SK-N-SH treated with all-trans-retinoic acid at 6 μM for 48 hours (cell line): ENCODE data around the gene HOXC9.

Source experiments
- ATAC-seq: fragments of 200-7000 bp; cut with Tn5 transposase; 3 replicates; pipeline ENCODE4 v1.9.1; 2020; ENCODE audit warnings: mild to moderate bottlenecking, moderate library complexity
- ARNTL ChIP-seq: fragments of 450-650 bp; formaldehyde crosslinking; IDR thresholded peaks from 2 replicates; pipeline ENCODE4 v1.5.0; 2020; ENCODE audit warnings: low read depth, mild to moderate bottlenecking, moderate library complexity, borderline replicate concordance
- BACH2 ChIP-seq: fragments of 250-450 bp; sonication (Bioruptor Pico); IDR thresholded peaks from 2 replicates; pipeline ENCODE4 v1.9.0; 2021; ENCODE audit warnings: mild to moderate bottlenecking, borderline replicate concordance
- GLIS3 ChIP-seq: fragments of 250-450 bp; sonication (Bioruptor Pico); IDR thresholded peaks from 2 replicates; pipeline ENCODE4 v1.5.0; 2020; ENCODE audit warnings: mild to moderate bottlenecking, moderate library complexity
- OSR1 ChIP-seq: fragments of 250-450 bp; sonication (Bioruptor Pico); IDR thresholded peaks from 2 replicates; pipeline ENCODE4 v1.8.0; 2022; ENCODE audit warnings: moderate library complexity, mild to moderate bottlenecking, inconsistent platforms
- PPARA ChIP-seq: fragments of 250-450 bp; sonication (Bioruptor Pico); IDR thresholded peaks from 2 replicates; pipeline ENCODE4 v1.5.0; 2020; ENCODE audit warnings: mild to moderate bottlenecking, borderline replicate concordance
- RARB ChIP-seq: fragments of 250-450 bp; sonication (Bioruptor Pico); IDR thresholded peaks from 2 replicates; pipeline ENCODE4 v1.8.0; 2021; ENCODE audit warnings: mild to moderate bottlenecking, moderate library complexity
- SNAI2 ChIP-seq: fragments of 250-450 bp; sonication (Bioruptor Pico); IDR thresholded peaks from 2 replicates; pipeline ENCODE4 v1.5.0; 2020; ENCODE audit warnings: mild to moderate bottlenecking, moderate library complexity
- TCF4 ChIP-seq: fragments of 250-450 bp; sonication (Bioruptor Pico); IDR thresholded peaks from 2 replicates; pipeline ENCODE4 v1.8.0; 2021; ENCODE audit warnings: mild to moderate bottlenecking, moderate library complexity, borderline replicate concordance
- TOX ChIP-seq: fragments of 250-450 bp; sonication (Bioruptor Pico); IDR thresholded peaks from 2 replicates; pipeline ENCODE4 v1.8.0; 2021; ENCODE audit warnings: mild to moderate bottlenecking, moderate library complexity, borderline replicate concordance
- ZC3H10 ChIP-seq: fragments of 250-450 bp; sonication (Bioruptor Pico); IDR thresholded peaks from 2 replicates; pipeline ENCODE4 v1.5.1; 2021; ENCODE audit warnings: mild to moderate bottlenecking, moderate library complexity
- ZFP30 ChIP-seq: fragments of 450-650 bp; formaldehyde crosslinking; IDR thresholded peaks from 2 replicates; pipeline ENCODE4 v1.5.0; 2022; ENCODE audit warnings: mild to moderate bottlenecking, moderate library complexity
- ZNF70 ChIP-seq: fragments of 450-650 bp; formaldehyde crosslinking; IDR thresholded peaks from 2 replicates; pipeline ENCODE4 v1.5.0; 2020; ENCODE audit warnings: mild to moderate bottlenecking, moderate library complexity
- TF ChIP-seq, protein P1 (sequence below): fragments of 250-450 bp; sonication (Bioruptor Pico); IDR thresholded peaks from 2 replicates; pipeline ENCODE4 v1.8.0; 2021; ENCODE audit warnings: low read depth, mild to moderate bottlenecking, moderate library complexity, borderline replicate concordance
- TF ChIP-seq, protein P2 (sequence below): fragments of 250-450 bp; sonication (Bioruptor Pico); IDR thresholded peaks from 2 replicates; pipeline ENCODE4 v1.5.0; 2020; ENCODE audit warnings: mild to moderate bottlenecking, moderate library complexity
- TF ChIP-seq, protein P3 (sequence below): fragments of 250-450 bp; sonication (Bioruptor Pico); IDR thresholded peaks from 2 replicates; pipeline ENCODE4 v1.5.1; 2020; ENCODE audit warnings: low read depth, mild to moderate bottlenecking, moderate library complexity
- TF ChIP-seq, protein P4 (sequence below): fragments of 250-450 bp; sonication (Bioruptor Pico); IDR thresholded peaks from 2 replicates; pipeline ENCODE4 v1.8.0; 2020; ENCODE audit warnings: mild to moderate bottlenecking, moderate library complexity, borderline replicate concordance
- TF ChIP-seq, protein P5 (sequence below): fragments of 250-450 bp; sonication (Bioruptor Pico); IDR thresholded peaks from 2 replicates; pipeline ENCODE4 v1.5.1; 2021; ENCODE audit warnings: mild to moderate bottlenecking, moderate library complexity

HOXC9 gene

DNA sequence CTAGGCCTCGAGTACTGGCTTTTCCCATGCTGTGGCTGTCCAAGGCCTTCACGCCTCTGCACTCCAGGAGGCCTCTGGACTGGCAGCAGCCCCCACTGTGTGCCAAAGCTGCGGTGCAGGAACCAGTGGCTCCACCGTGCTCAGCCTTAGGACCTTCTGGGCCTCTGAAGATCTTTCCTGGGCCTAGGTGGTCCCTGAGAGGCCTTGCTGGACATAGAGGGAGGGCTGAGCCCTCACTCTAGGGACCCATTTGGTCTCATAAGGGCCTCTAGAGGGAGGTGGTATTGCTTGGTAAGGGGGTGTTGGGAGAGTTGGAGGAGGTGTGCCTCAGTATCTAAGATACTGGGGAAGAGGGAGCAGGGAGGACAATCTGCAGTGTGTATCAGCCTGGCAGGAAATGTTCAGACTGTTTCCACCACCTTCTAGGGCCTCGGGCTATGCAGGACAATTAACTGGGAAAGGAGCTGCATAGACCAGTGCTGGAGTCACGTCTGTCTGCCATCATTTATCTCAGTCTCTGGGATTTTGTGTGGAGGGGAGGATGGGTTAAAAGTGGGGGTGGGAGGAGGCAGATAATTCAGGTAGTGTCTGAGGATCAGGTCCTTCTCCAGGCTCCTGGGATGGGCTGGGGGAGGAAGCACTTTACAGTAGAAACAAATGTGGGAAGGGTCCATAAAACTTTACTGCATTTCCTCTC lies 35.8 kb downstream of the HOXC9 start:
- ATAC-seq: no peak
- TF ChIP-seq, protein P1, sequence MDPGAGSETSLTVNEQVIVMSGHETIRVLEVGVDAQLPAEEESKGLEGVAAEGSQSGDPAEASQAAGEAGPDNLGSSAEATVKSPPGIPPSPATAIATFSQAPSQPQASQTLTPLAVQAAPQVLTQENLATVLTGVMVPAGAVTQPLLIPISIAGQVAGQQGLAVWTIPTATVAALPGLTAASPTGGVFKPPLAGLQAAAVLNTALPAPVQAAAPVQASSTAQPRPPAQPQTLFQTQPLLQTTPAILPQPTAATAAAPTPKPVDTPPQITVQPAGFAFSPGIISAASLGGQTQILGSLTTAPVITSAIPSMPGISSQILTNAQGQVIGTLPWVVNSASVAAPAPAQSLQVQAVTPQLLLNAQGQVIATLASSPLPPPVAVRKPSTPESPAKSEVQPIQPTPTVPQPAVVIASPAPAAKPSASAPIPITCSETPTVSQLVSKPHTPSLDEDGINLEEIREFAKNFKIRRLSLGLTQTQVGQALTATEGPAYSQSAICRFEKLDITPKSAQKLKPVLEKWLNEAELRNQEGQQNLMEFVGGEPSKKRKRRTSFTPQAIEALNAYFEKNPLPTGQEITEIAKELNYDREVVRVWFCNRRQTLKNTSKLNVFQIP (CRISPR knock-in tag): no peak

DNA sequence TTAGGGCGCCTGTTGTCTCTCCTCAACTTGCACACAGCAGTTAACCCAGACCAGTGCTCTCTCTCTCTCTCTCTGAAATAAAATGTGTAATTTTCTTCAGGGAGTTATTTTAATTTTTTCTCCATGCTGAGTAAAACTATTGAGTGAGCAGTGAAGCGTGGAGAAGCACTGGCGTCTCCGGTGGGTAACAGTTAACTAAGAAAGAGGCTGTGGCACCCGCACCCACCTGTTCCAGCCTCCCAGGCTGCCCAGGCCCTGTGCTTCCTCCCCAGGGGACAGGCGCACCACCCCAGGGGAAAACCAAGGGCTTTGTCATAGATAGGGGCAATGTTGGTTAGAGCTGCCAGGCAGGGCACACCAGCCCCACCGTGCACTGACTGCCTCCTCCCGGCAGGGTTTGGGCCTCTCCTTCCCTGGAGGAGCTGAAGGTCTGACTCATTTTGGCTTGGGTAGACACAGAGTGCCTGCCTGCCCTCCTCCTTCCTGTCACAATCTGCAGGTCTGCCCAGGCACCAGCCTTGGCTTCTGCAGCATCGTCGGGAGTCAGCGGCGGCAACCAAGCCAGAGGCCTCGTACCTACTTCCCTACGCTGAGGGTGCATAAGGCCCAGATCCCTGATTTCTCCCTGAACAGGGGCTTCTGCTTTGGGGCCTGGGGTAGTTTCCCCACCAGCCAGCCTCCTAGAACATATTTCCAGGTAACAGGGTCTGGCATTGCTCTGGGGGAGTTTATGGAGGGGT lies 36.8 kb downstream of the HOXC9 start:
- no peak for TF ChIP-seq ZFP30
- TF ChIP-seq PPARA (CRISPR knock-in tag): no peak
- no peak for TF ChIP-seq ZC3H10
- no peak for TF ChIP-seq ZNF70
- no peak for TF ChIP-seq ARNTL (CRISPR knock-in tag)
- TF ChIP-seq TOX: no peak
- TF ChIP-seq, protein P2, sequence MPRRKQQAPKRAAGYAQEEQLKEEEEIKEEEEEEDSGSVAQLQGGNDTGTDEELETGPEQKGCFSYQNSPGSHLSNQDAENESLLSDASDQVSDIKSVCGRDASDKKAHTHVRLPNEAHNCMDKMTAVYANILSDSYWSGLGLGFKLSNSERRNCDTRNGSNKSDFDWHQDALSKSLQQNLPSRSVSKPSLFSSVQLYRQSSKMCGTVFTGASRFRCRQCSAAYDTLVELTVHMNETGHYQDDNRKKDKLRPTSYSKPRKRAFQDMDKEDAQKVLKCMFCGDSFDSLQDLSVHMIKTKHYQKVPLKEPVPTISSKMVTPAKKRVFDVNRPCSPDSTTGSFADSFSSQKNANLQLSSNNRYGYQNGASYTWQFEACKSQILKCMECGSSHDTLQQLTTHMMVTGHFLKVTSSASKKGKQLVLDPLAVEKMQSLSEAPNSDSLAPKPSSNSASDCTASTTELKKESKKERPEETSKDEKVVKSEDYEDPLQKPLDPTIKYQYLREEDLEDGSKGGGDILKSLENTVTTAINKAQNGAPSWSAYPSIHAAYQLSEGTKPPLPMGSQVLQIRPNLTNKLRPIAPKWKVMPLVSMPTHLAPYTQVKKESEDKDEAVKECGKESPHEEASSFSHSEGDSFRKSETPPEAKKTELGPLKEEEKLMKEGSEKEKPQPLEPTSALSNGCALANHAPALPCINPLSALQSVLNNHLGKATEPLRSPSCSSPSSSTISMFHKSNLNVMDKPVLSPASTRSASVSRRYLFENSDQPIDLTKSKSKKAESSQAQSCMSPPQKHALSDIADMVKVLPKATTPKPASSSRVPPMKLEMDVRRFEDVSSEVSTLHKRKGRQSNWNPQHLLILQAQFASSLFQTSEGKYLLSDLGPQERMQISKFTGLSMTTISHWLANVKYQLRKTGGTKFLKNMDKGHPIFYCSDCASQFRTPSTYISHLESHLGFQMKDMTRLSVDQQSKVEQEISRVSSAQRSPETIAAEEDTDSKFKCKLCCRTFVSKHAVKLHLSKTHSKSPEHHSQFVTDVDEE: no peak
- TF ChIP-seq SNAI2 (CRISPR knock-in tag): no peak
- TF ChIP-seq, protein P1 (CRISPR knock-in tag): no peak
- TF ChIP-seq, all 23 proteins: peak for 0
- peak; percentile 51 for ATAC-seq

DNA sequence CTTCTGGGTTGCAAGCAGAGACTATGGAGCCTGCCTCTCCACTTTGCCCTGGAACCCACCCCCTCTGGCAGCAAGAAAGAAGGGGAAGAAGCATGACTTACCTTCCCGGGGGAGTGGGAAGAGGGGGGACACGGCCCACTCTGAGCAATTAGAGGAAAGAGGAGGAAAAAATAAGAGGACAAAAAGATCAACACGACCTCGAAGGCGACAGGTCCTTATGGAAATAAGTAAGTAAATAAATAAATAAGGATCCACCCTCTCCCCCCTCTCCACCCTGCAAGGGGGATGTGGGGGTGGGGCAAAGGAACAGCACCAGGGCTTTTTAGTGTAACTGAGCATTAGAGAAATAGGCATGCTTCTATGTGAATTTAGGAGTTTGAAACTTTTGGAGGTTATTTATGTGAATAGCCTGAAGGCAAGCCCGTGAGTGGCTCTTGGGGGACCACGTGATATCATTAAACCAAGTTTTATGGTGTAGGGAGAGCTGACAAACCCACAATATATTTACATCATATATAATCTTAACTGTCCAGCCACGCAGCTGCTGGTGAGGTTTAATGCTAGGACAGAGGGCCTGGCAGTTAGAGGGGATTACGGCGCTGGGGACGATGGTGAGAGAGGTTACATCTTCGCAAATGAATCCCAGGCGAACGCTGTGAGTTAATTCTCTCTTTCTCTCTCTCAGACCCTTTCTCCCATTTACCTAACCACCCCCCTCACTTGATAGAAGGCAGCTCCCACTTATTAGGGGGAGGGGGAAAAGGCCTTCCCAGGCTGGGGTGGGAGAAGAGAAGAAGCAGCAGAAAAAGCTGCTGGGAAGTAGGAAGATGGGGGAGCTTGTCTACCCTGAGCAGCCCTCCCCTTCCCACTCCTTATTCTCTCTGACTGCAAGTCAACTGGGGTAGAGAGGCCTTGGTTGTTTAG lies 37.7 kb downstream of the HOXC9 start:
- no peak for ATAC-seq
- TF ChIP-seq BACH2 (CRISPR knock-in tag) (no peak), GLIS3 (CRISPR knock-in tag) (no peak), PPARA (CRISPR knock-in tag) (no peak), TCF4 (CRISPR knock-in tag) (no peak), RARB (CRISPR knock-in tag) (no peak), ZFP30 (no peak), SNAI2 (CRISPR knock-in tag) (no peak), OSR1 (CRISPR knock-in tag) (no peak), ZC3H10 (no peak), ZNF70 (no peak)
- TF ChIP-seq, protein P2: no peak
- TF ChIP-seq, protein P1 (CRISPR knock-in tag): no peak
- TF ChIP-seq, protein P3, sequence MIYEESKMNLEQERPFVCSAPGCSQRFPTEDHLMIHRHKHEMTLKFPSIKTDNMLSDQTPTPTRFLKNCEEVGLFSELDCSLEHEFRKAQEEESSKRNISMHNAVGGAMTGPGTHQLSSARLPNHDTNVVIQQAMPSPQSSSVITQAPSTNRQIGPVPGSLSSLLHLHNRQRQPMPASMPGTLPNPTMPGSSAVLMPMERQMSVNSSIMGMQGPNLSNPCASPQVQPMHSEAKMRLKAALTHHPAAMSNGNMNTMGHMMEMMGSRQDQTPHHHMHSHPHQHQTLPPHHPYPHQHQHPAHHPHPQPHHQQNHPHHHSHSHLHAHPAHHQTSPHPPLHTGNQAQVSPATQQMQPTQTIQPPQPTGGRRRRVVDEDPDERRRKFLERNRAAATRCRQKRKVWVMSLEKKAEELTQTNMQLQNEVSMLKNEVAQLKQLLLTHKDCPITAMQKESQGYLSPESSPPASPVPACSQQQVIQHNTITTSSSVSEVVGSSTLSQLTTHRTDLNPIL (CRISPR knock-in tag): no peak
- TF ChIP-seq, protein P4, sequence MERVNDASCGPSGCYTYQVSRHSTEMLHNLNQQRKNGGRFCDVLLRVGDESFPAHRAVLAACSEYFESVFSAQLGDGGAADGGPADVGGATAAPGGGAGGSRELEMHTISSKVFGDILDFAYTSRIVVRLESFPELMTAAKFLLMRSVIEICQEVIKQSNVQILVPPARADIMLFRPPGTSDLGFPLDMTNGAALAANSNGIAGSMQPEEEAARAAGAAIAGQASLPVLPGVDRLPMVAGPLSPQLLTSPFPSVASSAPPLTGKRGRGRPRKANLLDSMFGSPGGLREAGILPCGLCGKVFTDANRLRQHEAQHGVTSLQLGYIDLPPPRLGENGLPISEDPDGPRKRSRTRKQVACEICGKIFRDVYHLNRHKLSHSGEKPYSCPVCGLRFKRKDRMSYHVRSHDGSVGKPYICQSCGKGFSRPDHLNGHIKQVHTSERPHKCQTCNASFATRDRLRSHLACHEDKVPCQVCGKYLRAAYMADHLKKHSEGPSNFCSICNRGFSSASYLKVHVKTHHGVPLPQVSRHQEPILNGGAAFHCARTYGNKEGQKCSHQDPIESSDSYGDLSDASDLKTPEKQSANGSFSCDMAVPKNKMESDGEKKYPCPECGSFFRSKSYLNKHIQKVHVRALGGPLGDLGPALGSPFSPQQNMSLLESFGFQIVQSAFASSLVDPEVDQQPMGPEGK (CRISPR knock-in tag): no peak
- TF ChIP-seq, protein P5, sequence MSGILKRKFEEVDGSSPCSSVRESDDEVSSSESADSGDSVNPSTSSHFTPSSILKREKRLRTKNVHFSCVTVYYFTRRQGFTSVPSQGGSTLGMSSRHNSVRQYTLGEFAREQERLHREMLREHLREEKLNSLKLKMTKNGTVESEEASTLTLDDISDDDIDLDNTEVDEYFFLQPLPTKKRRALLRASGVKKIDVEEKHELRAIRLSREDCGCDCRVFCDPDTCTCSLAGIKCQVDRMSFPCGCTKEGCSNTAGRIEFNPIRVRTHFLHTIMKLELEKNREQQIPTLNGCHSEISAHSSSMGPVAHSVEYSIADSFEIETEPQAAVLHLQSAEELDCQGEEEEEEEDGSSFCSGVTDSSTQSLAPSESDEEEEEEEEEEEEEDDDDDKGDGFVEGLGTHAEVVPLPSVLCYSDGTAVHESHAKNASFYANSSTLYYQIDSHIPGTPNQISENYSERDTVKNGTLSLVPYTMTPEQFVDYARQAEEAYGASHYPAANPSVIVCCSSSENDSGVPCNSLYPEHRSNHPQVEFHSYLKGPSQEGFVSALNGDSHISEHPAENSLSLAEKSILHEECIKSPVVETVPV (CRISPR knock-in tag): no peak
